ENCODE measurements around the gene IPP.

The IPP gene

DNA sequence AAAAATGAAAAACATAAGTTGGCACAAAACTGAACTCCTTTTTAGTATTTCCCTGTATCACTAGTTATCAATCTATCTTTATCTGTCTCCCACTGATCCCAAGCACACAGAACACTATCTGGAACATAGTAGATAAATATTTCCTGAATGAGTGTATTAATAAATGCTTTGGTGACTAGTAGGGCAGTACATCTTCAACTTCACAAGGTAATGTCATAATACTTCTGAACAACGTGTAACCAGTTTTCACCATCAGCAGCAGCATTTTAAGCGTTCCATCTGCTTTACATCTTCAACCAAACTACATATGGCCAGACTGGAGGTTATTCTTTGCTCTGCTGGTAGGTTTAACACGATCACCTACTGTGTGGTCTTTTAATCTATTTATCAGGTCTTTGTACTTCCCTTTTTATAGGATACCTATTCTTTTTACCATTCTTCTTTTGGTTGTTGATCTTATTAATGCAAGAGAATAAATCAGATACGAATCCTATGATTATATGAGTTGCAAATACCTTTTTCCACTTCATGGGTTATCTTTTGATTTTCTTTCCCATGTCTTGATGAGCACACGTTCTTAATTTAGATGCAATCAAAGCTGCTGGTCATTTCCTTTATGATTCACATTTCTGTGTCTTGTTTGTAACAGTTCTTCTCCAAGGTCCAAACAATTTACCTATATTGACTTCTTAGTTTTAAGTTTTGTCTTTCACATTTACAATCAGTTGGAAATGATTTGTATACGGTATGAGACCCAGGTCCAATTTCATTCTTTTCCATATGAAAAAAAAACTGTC lies 80.4 kb downstream of the IPP start:
- DNase-seq (ENCODE audit: low read depth) = peak; percentile 4
- no peak overlapping the region for H3K4me3 ChIP-seq (ENCODE audit: low read length)
- TF ChIP-seq, protein P1, sequence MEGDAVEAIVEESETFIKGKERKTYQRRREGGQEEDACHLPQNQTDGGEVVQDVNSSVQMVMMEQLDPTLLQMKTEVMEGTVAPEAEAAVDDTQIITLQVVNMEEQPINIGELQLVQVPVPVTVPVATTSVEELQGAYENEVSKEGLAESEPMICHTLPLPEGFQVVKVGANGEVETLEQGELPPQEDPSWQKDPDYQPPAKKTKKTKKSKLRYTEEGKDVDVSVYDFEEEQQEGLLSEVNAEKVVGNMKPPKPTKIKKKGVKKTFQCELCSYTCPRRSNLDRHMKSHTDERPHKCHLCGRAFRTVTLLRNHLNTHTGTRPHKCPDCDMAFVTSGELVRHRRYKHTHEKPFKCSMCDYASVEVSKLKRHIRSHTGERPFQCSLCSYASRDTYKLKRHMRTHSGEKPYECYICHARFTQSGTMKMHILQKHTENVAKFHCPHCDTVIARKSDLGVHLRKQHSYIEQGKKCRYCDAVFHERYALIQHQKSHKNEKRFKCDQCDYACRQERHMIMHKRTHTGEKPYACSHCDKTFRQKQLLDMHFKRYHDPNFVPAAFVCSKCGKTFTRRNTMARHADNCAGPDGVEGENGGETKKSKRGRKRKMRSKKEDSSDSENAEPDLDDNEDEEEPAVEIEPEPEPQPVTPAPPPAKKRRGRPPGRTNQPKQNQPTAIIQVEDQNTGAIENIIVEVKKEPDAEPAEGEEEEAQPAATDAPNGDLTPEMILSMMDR (IDR thresholded peaks at IDR 0.05; ENCODE audit: insufficient read depth, low read depth, low read length, missing control alignments) = no peak

DNA sequence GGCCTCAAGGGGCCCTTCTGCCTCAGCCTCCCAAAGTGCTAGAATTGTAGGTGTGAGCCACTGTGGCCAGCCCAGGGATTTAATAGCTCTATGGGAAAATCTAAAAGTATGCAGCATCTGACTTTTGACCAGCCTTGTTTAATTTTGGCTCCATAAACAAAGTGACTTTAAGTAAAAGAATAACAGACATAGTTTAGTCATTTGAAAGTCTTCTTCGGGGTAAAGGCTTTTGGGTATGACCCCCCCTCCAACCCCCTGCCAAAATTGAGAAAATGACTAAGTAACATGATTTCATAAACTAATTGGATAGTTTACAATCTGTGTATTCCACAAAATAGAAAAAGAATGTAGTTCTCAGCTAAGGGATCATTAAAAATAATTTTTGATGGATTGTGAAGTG lies 81.1 kb downstream of the IPP start:
- TF ChIP-seq, protein P1 (IDR thresholded peaks at IDR 0.05; ENCODE audit: insufficient read depth, low read depth, low read length, missing control alignments) = no peak
- H3K4me3 ChIP-seq (ENCODE audit: low read length) = no peak overlapping the region
- DNase-seq (ENCODE audit: low read depth) = no peak

DNA sequence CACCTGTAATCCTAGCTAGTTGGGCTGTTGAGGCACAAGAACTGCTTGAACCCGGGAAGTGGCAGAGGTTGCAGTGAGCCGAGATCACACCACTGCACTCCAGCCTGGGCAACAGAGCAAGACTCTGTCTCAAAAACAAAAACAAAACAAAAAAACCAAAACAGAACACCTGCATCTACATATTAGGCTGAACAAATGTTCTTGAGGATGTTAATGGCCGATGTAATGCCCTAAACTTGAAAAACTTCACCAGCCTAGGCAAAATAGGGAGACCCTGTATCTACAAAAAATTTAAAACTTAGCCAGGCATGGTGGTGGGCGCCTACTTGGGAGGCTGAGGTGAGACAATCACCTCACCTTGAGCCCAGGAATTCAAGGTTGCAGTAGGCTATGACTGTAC lies 81.9 kb downstream of the IPP start:
- H3K4me3 ChIP-seq (ENCODE audit: low read length) = no peak overlapping the region
- TF ChIP-seq, protein P1 (IDR thresholded peaks at IDR 0.05; ENCODE audit: insufficient read depth, low read depth, low read length, missing control alignments) = no peak
- DNase-seq (ENCODE audit: low read depth) = no peak

DNA sequence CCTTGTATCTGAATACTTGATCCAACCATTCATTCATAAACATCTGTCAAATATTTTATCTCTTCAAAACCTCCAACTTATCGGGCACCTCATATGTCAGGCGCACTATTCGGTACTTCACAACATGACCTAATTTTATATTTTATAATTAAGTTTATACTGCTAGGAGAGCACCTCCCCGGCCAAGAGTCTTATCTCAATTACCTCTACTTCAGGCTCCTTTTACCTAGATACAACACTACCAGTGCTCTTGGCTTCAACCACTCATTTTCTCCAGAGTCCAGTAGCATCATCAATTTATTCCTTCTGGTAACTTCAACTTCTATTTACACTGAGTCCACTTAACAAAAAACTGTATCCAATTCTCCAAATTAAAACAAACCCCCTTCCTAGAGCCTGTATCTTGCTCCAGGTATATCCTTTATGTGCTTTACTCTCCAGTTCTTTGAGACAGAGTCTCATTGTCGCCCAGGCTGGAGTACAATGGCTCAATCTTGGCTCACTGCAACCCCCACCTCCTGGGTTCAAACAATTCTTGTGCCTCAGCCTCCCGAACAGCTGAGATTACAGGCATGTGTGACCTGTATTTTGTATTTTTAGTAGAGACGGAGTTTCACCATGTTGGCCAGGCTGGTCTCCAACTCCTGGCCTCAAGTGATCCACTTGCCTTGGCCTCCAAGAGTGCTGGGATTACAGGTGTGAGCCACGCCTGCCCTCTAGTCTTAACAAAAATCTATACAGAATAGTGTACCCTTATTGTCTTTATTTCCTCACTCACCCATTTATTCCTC lies 82.9 kb downstream of the IPP start:
- H3K4me3 ChIP-seq (ENCODE audit: low read length) = no peak overlapping the region
- TF ChIP-seq, protein P1 (IDR thresholded peaks at IDR 0.05; ENCODE audit: insufficient read depth, low read depth, low read length, missing control alignments) = no peak

DNA sequence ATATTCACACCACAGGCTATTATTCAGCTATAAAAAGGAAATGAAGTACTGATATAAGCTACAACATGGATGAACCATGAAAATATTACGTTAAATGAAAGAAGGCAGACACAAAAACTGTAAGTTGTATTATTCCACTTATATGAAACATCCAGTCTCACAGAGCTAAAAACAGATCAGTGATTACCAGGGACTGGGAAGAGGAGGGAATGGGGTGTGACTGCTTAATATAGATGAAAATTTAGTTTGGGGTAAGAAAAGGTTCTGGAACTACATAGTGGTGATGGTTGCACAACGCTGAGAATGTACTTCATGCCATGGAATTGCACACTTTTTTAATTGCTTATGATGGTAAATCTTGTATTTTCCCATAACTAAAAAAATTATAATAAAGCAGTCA lies 83.6 kb downstream of the IPP start:
- no peak overlapping the region for H3K4me3 ChIP-seq (ENCODE audit: low read length)
- TF ChIP-seq, protein P1 (IDR thresholded peaks at IDR 0.05; ENCODE audit: insufficient read depth, low read depth, low read length, missing control alignments) = no peak
- DNase-seq (ENCODE audit: low read depth) = no peak

More for the DNA sequence above, 82.9 kb downstream of the IPP start:
- no peak for DNase-seq (ENCODE audit: low read depth)

DNA sequence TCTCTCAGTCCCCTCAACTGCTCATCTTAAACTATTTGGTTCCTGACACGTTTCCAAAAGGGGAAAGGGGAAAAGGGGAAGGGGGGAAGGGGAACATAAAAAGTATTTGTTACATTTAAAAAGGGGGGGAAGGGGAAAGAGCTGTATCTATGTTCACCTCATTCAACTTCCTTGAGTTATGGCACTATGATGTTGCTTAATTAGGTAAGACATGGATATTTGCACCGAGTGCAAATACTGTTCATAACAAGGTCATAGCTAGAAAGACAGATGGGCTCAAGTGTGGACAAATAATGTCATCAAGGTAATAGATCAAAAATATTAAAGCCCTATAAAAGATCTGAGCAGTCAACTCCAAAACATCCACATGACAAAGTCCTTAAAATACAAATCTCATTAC lies 90.1 kb downstream of the IPP start:
- DNase-seq (ENCODE audit: low read depth) = no peak
- TF ChIP-seq, protein P1 (IDR thresholded peaks at IDR 0.05; ENCODE audit: insufficient read depth, low read depth, low read length, missing control alignments) = no peak
- no peak overlapping the region for H3K4me3 ChIP-seq (ENCODE audit: low read length)
